ENCODE data around the gene GPR75.
"Not testable (repeated sequence)": the region's sequence is repeated elsewhere in the genome, so short reads cannot be mapped to it uniquely, and the experiment has no call there.

Gene GPR75

DNA sequence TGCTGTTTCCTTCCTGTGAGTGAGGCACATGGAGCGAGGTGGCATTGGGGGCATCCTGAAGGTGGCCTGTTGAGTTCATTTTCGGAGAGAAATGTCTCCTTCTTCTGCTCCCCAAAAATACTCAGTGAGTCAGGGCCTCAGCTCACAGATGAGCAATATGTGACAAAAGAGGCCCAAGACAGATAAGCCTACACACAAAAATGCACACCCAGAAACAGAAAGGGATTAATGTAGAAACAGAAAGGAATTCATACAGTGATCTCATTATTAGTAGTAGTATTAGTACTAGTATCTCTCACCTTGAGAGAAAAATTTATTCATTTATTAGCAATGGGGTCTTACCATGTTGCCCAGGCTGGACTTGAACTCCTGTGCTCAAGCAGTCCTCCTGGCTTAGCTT, 5.1 kb downstream of the GPR75 start:
- DNase-seq = no peak

DNA sequence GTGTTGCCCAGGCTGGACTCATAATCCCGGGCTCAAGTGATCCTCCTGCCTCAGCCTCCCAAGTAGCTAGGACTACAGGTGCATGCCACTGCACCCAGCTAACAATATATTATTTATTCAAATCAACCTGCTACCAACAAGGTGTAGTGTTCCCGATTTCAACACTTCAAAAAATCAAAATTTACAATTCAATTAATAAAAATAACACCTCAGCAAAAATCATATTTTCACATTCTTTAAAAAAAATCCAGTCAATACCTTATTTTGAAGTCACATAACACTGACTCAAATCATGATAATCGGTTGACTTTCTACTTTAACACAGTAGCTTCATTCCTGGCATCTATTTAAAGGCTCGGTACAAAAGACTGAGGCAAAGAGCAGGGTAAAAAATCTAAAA, 7.2 kb downstream of the GPR75 start:
- DNase-seq = no peak

DNA sequence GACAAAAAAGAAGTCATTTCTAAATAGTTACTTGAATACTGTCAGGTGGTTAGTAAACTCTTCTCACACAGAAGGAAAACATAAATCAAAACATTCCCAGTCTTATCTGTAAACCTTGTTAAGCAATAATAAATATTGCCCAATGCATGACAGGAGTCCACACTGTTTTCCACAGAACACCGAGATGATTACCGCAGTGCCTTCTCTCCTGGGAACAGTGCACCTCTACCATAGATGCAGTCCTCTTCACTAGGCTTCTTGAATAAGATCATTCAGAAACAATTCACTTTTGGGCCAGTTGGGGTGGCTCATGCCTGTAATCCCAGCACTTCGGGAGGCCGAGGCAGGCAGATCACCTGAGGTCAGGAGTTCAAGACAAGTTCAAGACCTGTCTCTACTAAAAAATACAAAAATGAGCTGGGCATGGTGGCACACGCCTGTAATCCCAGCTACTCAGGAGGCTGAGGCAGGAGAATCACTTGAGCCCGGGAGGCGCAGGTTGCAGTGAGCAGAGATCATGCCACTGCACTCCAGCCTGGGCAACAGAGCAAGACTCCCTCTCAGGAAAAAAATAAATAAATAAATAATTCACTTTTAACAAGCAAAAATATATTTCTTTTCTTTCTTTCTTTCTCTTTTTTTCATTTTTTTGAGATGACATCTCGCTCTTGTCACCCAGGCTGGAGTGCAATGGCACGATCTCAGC, 8.6 kb downstream of the GPR75 start:
- DNase-seq = not testable (repeated sequence)

DNA sequence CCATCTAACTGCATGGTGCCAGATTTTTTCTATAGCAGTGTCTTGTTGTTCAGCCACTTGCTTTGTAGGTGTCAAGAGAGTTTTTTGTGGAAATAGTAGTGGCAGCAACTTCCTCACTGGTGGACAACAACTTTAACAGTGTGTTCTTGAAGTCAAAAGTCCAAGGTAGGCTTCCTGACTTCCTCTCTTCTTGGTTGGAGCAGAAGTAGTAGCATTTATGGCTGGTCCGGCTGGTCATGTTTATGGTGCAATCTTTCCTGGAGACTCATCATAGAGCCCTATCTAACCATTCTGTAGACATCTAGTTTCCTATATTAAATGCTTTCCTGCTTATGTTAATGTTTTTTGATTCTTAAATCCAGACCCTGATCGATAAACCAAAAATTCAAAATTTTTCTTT, 11.7 kb downstream of the GPR75 start:
- no peak for DNase-seq

DNA sequence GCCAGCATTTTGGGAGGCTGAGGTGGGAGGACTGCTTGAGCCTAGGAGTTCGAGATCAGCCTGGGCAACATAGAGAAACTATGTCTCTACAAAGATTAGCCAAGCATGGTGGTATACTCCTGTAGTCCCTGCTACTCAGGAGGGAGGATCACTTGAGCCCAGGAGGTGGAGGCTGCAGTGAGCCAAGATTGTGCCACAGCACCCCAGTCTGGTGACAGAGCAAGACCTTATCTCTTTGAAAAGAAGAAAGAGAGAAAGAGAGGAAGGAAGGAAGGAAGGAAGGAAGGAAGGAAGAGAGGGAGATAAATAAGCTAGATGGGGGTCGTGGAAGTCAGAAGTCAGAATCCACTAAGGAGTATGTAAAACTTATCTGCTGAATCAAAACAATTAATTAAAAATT, 16.2 kb downstream of the GPR75 start:
- DNase-seq = no peak

DNA sequence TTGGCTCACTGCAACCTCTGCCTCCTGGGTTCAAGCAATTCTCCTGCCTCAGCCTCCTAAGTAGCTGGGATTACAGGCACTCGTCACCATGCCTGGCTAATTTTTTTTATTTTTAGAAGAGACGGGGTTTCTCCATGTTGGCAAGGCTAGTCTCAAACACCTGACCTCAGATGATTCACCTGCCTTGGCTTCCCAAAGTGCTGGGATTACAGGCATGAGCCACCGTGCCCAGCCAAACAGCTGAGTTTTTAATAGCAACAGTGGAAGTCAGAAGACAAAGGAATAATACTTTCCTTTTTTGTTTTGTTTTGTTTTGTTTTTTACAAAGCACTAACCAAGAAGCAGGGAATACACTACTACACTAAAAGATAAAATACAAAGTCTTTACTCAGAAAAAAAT, 16.9 kb downstream of the GPR75 start:
- no peak for DNase-seq

DNA sequence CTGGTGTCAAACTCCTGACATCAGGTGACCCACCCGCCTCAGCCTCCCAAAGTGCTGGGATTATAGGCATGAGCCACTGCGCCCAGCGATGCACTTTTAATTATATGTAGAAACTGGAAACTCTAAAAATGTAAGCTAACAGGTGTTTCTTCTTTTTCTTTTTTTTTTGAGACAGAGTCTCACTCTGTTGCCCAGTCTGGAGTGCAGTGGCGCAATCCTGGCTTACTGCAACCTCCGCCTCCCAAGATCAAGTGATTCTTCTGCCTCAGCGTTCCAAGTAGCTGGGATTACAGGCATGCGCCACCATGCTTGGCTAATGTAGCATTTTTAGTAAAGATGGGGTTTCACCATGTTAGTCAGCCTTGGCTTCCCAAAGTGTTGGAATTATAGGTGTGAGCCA, 18.1 kb downstream of the GPR75 start:
- DNase-seq = not testable (repeated sequence)

DNA sequence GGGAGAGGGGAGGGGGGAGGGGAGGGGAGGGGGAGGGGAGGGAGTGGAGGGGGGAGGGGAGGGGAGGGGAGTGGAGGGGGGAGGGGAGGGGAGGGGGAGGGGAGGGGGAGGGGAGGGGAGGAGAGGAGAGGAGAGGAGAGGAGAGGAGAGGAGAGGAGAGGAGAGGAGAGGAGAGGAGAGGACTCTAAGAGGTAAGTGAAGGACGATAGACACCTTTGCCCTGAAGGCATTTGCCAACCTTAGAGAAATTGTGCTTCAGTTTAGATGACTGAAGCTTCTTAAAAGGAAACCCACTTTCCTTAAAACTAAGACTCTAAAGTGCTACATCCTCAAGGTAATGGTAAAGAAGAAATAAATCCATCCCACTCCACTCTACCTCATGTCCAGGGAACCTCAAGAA, 19.2 kb downstream of the GPR75 start:
- DNase-seq = no peak

DNA sequence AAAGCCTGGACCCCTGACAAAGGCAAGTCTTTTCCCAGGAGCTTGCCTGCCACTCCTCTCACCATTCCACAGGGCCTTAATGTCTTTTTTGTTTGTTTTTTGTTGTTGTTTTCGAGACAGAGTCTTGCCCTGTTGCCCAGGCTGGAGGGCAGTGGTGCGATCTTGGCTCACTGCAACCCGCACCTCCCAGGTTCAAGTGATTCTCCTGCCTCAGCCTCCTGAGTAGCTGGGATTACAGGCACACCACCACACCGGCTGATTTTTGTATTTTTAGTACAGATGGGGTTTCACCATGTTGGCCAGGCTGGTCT, 29.8 kb downstream of the GPR75 start:
- DNase-seq = not testable (repeated sequence)

DNA sequence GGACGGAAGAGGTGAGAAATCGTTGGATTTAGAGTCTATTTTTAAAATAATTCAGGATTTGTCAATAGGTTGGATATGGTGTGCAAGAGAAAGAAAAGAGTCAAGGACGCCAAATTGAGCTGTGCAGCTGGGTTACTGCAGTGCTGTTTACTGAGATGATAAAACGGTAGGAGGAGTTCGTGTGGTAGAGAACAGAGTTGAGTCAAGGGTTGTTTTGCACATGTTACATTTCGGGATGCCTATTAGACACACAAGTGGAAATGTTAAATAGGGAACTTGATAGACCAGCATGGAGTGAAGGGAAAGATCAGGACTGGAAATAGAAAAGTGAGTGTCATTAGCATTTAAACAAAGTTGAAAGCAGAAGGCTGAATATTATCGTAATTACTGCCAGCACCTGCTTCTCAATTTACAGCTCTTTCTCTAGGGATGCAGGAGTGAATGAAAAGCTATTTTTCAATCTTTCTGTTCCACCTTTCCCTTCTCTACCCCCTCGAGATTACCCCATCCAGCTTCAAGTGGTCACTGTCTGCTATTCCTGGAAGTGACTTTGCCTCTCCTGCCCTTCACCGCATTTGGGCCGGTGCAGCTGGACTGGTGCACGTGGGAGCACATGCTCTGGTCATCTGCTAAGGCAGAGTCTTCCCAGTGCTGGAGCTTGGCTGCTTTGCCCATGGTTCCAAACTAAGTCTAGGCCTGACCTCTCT, 30.3 kb downstream of the GPR75 start:
- peak in 10 of 56 donors; percentile 4 to 34 (median 10) for DNase-seq

DNA sequence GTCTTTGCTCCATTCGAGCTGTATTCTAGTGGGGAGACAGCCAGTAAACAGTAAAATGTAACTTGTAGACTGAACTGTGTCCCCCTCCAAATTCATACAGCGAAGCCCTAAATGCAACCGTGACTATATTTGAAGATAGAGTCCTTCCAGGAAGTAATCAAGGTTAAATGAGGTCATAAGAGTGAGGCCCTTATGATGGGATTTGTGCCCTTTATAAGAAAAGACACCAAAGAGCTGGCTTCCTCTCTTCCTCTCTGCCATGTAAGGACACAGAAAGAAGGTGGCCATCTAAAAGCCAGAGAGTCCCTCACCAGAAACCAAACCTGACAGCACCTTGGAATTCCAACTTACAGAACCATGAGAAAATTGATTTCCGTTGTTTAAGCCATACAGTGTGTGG, 31.4 kb downstream of the GPR75 start:
- no peak for DNase-seq

DNA sequence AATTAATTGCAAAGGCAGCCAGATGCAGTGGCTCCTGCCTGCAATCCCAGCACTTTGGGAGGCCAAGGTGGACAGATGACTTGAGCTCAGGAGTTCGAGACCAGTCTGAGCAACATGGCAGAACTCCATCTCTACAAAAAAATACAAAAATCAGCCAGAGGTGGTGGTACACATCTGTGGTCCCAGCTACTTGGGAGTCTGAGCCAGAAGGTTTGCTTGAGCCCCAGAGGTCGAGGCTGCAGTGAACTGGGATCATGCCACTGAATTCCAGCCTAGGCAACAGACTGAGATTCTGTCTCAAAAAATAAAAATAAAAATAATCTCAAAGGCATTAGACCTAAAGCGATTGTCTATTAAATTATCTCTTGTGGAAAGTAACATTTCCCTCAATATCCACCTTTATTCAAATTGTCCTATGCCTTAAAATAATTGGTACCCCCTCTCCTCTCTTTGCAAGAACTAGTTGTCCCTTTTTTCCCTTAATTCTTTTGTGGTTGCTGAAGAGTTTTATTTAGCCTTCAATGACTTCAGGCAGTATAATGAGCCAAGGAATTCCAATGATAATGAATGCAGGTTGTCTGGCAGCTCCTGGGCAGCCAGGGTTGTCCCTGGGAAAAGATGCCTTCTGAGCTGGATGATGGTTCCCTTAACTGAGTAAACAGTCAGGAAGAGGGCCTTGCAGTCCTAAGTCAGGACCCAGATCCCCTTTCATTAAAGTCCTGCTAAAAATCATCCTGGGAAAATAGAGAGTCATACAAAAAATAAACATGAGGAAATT, 32.2 kb downstream of the GPR75 start:
- DNase-seq = peak in 9 of 56 donors; percentile 1 to 31 (median 22)

DNA sequence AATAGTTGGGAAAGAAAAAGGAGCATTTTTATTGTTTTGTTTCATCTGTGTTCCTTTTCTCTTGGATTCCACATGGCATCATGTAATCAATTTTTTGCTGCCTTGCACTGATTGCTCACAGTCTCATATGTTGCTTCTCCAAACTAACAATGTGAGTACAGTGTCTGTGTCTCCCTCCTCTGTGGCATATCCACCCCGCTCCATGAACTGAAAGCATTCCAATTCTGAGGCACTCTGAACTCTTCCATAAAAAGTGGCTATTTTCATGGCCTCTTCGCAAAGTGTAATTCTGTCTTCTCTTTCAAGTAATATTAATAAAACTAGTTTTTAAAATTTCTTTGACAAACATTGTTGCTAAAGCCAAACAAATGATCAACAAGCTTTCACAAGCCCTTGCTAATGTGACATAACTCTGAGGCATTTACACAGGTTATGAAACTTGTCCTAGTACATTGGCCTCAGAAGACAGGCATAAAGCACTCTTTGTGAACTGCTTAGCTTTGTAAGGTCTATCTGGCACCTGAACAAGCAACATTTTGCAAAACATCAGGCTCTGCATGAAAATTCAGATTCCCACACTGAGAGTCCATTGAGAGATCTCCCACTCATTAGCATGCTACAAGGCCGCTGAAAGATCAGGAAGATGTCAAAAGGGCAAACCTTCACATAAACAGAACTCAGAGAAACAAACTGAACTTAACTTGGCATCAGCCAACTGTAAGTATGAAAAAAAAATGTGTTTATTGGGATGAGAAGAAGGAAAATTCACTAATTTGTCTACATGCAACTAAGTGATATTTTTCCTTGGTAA, 33.0 kb downstream of the GPR75 start:
- peak in 31 of 56 donors; percentile 2 to 74 (median 24) for DNase-seq

DNA sequence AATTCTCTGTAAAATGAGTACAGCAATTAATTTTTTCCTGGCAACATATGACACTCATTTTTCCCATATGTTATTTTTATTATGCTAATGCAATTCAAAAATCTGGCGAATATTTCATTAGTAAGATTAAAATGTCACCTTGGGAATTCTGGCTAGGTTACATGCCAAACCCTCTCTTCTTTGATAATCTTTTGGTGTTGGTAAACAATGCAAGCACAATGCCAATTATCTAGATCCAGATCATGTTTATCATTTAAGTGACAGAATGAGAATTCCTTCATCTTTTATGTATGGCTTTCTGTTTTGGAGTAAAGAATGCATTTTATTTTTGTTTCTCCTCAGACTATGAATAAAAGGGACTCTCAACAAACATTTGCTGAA, 33.7 kb downstream of the GPR75 start:
- no peak for DNase-seq

DNA sequence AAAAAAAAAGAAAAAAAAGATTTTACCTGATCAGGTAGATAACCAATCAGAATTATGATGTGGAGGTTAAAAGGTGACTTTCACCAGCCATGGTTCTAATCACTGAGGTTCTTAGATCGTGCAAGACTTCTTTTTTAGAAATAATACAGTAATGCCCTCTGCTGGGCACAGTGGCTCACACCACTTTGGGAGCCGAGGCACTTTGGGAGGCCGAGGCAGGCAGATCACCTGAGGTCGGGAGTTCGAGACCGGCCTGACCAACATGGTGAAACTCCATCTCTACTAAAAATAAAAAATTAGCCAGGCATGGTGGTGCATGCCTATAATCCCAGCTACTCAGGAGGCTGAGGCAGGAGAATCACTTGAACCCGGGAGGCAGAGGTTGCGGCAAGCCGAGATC, 36.1 kb downstream of the GPR75 start:
- DNase-seq = not testable (repeated sequence)

DNA sequence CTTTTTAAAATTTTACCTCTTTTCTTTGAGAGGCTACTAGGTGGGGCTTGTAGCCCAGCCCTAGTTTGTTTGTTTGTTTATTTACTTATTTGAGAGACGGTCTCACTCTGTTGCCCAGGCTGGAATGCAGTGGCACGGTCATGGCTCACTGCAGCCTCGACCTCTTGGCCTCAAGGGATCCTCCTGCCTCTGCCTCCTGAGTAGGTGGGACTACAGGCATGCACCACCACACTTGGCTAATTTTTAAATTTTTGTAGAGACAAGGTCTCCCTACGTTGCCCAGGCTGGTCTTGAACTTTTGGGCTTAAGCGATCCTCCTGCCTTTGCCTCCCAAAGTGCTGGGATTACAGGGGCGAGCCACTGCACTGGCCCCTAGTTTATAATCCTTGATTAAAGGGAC, 38.0 kb downstream of the GPR75 start:
- no peak for DNase-seq

DNA sequence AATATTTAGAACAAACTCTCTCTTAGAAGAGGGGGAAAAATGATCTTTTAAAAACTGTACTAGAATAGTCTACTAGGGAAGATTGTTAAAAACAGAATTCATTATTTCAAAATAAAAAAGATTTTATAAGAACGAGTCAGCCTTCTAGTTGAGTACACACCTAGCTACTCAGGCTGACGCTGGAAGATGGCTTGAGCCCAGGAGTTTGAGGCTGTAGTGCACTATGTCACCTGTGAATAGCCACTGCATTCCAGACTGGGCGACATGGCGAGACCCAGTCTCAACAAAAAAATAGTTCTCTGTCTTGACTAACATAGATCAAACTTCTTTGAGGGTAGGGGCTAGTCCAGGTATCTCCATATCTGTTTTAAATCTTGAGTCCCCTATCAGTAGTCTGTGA, 39.1 kb downstream of the GPR75 start:
- DNase-seq = no peak

DNA sequence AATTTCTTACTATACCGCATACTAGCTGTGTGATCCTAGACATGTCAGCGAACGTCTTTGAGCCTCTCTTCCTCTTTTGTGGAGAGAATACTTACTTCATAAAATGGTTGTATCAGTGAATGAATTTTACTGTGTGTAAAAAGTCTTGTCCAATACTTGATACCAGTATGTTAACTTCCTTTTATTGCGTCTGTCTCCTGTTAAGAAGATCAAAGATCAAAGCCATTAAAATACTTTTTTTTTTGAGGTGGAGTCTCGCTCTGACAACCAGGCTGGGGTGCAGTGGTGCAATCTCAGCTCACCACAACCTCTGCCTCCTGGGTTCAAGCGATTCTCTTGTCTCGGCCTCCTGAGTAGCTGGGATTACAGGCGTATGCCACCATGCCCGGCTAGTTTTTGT, 39.7 kb downstream of the GPR75 start:
- DNase-seq = no peak

DNA sequence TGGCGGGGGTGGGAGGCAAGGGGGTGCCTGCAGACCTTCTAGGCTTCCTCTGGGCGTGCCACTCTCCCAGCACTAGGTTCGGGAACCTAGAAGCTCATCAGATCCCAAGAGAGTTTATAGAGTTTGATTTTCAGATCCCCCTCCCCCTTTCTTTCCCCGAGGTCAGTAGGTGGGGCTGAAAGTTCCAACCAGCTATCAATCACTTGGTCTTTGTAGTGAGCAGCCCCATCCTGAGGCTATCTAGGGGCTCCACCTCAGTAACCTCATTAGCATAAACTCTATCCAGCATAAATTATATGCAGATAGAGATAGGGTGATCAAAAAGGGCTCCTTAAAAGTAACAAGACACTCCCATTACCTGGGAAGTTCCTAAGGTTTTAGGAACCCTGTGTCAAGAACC, 40.1 kb downstream of the GPR75 start:
- DNase-seq = no peak

DNA sequence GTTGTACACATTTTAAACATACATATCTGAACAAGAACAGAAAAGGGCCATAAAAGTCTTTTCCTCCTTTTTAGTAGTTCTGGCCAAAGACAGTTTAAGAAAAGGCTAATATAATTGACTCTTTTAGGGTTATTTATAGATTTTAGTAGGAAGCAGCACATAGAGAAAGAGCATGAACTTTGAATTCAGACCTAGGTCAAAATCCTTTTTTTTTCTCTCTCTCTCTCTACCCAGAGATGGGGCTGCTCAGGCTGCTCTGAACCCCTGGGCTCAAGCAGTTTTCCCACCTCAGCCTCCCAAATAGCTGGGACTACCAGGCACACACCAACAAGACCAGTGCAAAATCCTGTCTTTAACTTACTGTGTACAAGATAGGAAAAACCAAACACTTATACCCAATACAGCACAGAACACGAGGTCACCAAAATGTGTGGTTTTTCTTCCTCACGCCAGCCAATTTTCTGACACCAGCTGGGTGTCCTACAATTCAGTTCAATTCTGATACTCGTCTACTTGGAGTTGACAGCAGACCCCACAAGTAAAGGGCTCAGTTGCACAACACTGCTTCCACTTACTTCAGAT, 40.8 kb downstream of the GPR75 start:
- DNase-seq = no peak

DNA sequence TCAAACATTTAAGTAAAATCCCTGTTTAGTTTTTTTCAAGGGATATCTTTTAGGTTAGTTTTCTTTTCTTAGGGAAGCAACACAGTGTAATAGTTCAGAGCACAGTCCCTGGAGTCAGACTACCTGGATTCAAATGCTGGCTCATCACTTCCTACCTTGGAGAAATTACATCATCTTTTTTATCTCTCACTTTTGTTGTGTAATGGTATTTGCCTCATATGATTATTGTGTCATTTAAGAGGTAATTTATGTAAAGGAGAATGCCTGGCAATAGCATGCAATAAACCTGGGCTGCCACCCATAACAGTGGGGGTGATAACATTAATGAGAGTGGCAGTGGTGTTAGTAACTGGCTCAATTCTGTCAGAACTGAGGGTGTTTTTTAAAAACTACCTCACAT, 46.6 kb downstream of the GPR75 start:
- DNase-seq = no peak

Data from nucleus accumbens (tissue), 56 donors.